ENCODE data around the gene CGB3.

GRCh38 chr19:48992581-48993174 lies 31.5 kb downstream of the CGB3 start:
- TF ChIP-seq CTCF (IDR thresholded peaks at IDR 0.05) (no peak), EP300 (IDR thresholded peaks at IDR 0.05) (no peak)
